ENCODE data around the gene P2RX7.

- TF ChIP-seq EP300 (IDR thresholded peaks at IDR 0.05; ENCODE audit: borderline replicate concordance) (no peak), MAX (IDR thresholded peaks at IDR 0.05) (no peak), TEAD4 (IDR thresholded peaks at IDR 0.05) (no peak), YY1 (IDR thresholded peaks at IDR 0.05; ENCODE audit: low read depth) (no peak), NFIC (IDR thresholded peaks at IDR 0.05) (no peak)
These were observed 72.8 kb downstream of the P2RX7 start for GRCh38 chr12:121205491-121205890.
